HL-60 (cell line): Measurements from ENCODE around the gene GSN.

Experiments
- DNase-seq, 2 experiments: peaks; one replicate each; pipeline ENCODE4 v3.0.0-alpha.2; 2010 to 2020; ENCODE audit warnings: low read depth in 1 of 2, low spot score in 1 of 2
- H3K27ac ChIP-seq: fragments of 250-450 bp; sonication (Bioruptor Pico); replicated peaks from 2 replicates; pipeline ENCODE4 v1.5.1; 2020; ENCODE audit warnings: mild to moderate bottlenecking, moderate library complexity
- H3K27me3 ChIP-seq: fragments of 250-450 bp; sonication (Bioruptor Pico); 2 replicates; pipeline ENCODE4 v1.5.1; 2021; ENCODE audit warnings: mild to moderate bottlenecking, moderate library complexity; ENCODE audit not compliant: insufficient read depth, poor library complexity, severe bottlenecking
- H3K4me3 ChIP-seq: replicated peaks from 2 replicates; pipeline ENCODE4 v1.5.1; 2011; ENCODE audit warnings: mild to moderate bottlenecking, control low read depth, low read length; ENCODE audit not compliant: insufficient read depth
- GABPA ChIP-seq: IDR thresholded peaks from 2 replicates; pipeline ENCODE4 v1.6.1; 2012; ENCODE audit warnings: low read depth
- POLR2AphosphoS5 ChIP-seq: IDR thresholded peaks from 2 replicates; pipeline ENCODE4 v1.6.1; 2012; ENCODE audit warnings: low read depth
- SPI1 ChIP-seq: IDR thresholded peaks from 2 replicates; pipeline ENCODE4 v1.6.1; 2012; ENCODE audit warnings: low read depth, mild to moderate bottlenecking, borderline replicate concordance
- TF ChIP-seq, protein P1 (sequence below): IDR thresholded peaks from one replicate; pipeline ENCODE4 v1.5.1; 2011; ENCODE audit warnings: low read length, control low read depth, inconsistent platforms; ENCODE audit not compliant: insufficient read depth
- TF ChIP-seq, protein P2 (sequence below): IDR thresholded peaks from 2 replicates; pipeline ENCODE4 v1.6.1; 2012; ENCODE audit warnings: low read depth; ENCODE audit not compliant: insufficient replicate concordance

The GSN gene

DNA sequence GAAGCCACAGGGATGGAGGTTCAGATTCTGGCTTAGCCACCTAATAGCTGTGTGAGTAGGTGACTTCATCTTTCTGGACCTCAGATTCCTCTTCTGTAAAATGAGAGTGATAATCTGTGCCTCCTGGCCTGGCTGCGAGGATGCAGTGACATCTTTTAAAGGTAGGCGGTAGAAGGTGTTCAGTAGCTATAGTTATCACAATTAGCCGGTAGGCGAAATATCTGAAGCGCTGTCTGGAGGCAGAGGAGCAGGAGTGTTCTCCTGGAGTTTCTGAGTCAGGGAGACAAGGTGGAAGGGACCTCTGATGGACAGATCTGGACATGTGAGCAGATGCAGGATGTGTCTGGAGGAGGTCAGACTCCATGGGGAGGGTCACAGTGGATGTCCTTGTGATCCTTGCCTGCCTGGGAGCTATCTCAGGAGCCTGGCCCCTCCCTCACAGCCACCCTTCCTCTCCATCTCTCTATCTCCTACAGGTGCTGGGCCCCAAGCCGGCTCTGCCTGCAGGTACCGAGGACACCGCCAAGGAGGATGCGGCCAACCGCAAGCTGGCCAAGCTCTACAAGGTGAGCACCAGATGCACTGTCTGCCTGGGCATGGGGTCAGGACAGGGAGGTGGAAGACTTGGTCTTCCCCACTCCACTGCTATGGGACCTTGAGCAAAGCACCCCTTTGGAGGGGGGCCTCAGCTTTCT, 45.6 kb downstream of the GSN start:
- no peak for DNase-seq
- TF ChIP-seq POLR2AphosphoS5 (no peak), GABPA (no peak), SPI1 (no peak)
- TF ChIP-seq, protein P1, sequence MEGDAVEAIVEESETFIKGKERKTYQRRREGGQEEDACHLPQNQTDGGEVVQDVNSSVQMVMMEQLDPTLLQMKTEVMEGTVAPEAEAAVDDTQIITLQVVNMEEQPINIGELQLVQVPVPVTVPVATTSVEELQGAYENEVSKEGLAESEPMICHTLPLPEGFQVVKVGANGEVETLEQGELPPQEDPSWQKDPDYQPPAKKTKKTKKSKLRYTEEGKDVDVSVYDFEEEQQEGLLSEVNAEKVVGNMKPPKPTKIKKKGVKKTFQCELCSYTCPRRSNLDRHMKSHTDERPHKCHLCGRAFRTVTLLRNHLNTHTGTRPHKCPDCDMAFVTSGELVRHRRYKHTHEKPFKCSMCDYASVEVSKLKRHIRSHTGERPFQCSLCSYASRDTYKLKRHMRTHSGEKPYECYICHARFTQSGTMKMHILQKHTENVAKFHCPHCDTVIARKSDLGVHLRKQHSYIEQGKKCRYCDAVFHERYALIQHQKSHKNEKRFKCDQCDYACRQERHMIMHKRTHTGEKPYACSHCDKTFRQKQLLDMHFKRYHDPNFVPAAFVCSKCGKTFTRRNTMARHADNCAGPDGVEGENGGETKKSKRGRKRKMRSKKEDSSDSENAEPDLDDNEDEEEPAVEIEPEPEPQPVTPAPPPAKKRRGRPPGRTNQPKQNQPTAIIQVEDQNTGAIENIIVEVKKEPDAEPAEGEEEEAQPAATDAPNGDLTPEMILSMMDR, result no peak
- TF ChIP-seq, protein P2, sequence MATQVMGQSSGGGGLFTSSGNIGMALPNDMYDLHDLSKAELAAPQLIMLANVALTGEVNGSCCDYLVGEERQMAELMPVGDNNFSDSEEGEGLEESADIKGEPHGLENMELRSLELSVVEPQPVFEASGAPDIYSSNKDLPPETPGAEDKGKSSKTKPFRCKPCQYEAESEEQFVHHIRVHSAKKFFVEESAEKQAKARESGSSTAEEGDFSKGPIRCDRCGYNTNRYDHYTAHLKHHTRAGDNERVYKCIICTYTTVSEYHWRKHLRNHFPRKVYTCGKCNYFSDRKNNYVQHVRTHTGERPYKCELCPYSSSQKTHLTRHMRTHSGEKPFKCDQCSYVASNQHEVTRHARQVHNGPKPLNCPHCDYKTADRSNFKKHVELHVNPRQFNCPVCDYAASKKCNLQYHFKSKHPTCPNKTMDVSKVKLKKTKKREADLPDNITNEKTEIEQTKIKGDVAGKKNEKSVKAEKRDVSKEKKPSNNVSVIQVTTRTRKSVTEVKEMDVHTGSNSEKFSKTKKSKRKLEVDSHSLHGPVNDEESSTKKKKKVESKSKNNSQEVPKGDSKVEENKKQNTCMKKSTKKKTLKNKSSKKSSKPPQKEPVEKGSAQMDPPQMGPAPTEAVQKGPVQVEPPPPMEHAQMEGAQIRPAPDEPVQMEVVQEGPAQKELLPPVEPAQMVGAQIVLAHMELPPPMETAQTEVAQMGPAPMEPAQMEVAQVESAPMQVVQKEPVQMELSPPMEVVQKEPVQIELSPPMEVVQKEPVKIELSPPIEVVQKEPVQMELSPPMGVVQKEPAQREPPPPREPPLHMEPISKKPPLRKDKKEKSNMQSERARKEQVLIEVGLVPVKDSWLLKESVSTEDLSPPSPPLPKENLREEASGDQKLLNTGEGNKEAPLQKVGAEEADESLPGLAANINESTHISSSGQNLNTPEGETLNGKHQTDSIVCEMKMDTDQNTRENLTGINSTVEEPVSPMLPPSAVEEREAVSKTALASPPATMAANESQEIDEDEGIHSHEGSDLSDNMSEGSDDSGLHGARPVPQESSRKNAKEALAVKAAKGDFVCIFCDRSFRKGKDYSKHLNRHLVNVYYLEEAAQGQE, result no peak
- H3K27me3 ChIP-seq, result no peaks in the 10 kb centered on the region
- H3K4me3 ChIP-seq, result no peak overlapping the region
- H3K27ac ChIP-seq, result no peak overlapping the region

DNA sequence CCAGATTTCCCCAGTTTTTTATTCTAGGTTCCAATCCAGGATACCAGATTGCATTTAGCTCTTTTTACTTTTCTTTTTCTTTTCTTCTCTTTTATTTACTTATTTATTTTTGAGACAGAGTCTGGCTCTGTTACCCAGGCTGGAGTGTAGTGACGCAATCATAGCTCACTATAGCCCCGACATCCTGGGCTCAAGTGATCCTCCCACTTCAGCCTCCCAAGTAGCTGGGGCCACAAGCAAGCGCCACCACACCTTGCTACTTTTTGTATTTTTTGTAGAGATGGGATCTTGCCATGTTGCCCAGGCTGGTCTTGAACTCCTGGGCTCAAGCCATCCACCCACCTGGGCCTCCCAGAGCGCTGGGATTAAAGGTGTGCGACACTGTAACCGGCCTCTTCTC, 48.4 kb downstream of the GSN start:
- Histone ChIP-seq H3K27ac (no peak overlapping the region), H3K27me3 (no peaks in the 10 kb centered on the region), H3K4me3 (no peak overlapping the region)
- no peak for DNase-seq
- TF ChIP-seq SPI1 (no peak), GABPA (no peak)
- TF ChIP-seq, protein P1, result no peak
- TF ChIP-seq, protein P2, result no peak

DNA sequence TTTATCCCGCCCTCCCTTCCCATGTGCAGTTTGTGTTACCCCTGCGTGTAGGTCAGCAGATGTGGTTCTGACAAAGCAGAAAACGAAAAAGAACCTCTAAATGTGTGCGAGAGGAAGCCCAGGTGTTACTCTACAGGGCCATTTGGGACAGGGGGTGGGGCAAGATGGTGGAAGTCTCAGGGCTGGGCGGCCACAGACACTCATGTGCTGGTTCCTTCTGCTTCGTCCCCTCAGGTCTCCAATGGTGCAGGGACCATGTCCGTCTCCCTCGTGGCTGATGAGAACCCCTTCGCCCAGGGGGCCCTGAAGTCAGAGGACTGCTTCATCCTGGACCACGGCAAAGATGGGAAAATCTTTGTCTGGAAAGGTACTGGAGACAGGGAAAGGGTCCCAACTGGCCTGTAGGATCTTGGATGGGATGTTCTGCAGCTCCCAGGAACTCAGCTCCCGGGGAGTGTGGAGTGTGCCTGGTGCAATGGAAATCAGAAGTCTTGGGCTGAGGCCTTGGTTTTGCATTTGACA, 49.0 kb downstream of the GSN start:
- DNase-seq, result no peak
- Histone ChIP-seq H3K27ac (no peak overlapping the region), H3K4me3 (no peak overlapping the region), H3K27me3 (no peaks in the 10 kb centered on the region)
- TF ChIP-seq, protein P2, result no peak
- TF ChIP-seq GABPA (no peak), SPI1 (no peak), POLR2AphosphoS5 (no peak)
- TF ChIP-seq, protein P1, result no peak
